GM13976 (cell line): ENCODE data around the gene UPF3B.
A peak's percentile ranks its signal among the peaks of the same experiment; 100 is the strongest.

Source experiments
- DNase-seq: peaks from one replicate; pipeline ENCODE4 v3.0.0; 2012; ENCODE audit warnings: low spot score
- in situ Hi-C: fragments of 300-500 bp; cut with MboI; formaldehyde crosslinking; loops from one replicate; pipeline ENCODE4 v1.12.0; 2022; ENCODE audit warnings: low sequenced_read_pairs, mixed read lengths, inconsistent platforms; ENCODE audit not compliant: unreplicated experiment
- TF ChIP-seq, protein P1 (sequence below): IDR thresholded peaks from 2 replicates; pipeline ENCODE4 v1.5.1; 2012; ENCODE audit warnings: borderline replicate concordance, mild to moderate bottlenecking; ENCODE audit not compliant: insufficient read depth; ENCODE audit errors: extremely low read depth, missing control alignments, control extremely low read depth

The UPF3B gene

DNA sequence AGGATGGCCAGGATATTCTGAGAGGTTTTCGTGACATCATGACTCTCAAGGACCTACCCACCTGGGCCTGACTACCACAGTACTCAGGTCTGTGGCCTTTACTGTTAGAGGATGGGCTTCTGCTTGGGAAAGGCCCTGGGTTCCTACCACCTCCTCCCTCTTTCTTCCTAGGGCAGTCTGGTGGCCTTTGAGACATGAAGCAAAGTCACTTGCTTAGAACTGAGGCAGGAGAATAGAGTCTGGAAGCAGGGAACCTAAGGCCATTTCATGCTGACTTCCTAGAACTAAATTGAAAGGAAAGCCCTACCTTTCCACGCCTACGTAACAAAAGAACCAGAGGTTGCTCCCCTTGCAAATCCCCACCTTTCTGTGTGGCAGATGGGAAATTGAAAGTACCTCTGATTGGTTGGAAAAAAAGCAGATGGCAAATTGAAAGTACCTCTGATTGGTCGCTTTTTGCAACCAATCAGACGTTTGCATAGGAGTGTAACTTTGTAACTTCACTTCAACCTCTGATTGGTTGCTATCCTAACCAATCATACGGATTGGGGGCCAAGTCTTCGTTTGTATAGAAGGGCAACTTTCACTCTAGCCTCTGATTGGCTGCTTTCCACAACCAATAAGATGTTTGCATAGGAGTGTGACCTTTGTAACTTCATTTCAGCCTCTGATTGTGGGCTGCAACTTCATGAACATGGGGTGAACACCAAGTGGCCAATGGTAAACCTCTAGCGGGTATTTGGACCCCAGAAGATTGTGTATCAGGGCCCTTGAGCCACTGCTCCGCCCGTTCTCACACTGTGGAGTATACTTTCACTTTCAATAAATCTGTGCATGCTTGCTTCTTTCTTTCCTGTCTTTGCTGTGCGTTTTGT lies 33.0 kb upstream of the UPF3B start:
- in situ Hi-C loops, result no loop called here
- TF ChIP-seq, protein P1, sequence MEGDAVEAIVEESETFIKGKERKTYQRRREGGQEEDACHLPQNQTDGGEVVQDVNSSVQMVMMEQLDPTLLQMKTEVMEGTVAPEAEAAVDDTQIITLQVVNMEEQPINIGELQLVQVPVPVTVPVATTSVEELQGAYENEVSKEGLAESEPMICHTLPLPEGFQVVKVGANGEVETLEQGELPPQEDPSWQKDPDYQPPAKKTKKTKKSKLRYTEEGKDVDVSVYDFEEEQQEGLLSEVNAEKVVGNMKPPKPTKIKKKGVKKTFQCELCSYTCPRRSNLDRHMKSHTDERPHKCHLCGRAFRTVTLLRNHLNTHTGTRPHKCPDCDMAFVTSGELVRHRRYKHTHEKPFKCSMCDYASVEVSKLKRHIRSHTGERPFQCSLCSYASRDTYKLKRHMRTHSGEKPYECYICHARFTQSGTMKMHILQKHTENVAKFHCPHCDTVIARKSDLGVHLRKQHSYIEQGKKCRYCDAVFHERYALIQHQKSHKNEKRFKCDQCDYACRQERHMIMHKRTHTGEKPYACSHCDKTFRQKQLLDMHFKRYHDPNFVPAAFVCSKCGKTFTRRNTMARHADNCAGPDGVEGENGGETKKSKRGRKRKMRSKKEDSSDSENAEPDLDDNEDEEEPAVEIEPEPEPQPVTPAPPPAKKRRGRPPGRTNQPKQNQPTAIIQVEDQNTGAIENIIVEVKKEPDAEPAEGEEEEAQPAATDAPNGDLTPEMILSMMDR, result no peak
- DNase-seq, result no peak

- DNase-seq, result peak; percentile 60
- TF ChIP-seq, protein P1, result peak; percentile 62
- in situ Hi-C loops, result no loop called here
Observed at GRCh38 chrX:119880552-119881437, 28.0 kb upstream of the UPF3B start.

GRCh38 chrX:119880076-119880475 lies 27.3 kb upstream of the UPF3B start:
- DNase-seq, result no peak
- in situ Hi-C loops, result no loop called here
- TF ChIP-seq, protein P1, result no peak

GRCh38 chrX:119878740-119879139 lies 26.0 kb upstream of the UPF3B start:
- no peak for DNase-seq
- in situ Hi-C loops, result no loop called here
- TF ChIP-seq, protein P1, result no peak

GRCh38 chrX:119871599-119872395 lies 19.0 kb upstream of the UPF3B start, which contains the start of the genes NDUFA1 and RNF113A:
Gene NDUFA1, plus strand, starts transcription at chrX:119871832. Its CDS starts 80 bp downstream, at chrX:119871912.
Gene RNF113A, minus strand, starts transcription at chrX:119871733. Its CDS starts 120 bp downstream, at chrX:119871613.
- in situ Hi-C loops, result no loop called here
- DNase-seq, result peak; percentile 87
- TF ChIP-seq, protein P1, result no peak

GRCh38 chrX:119871245-119871598 lies 18.5 kb upstream of the UPF3B start:
- DNase-seq, result no peak
- in situ Hi-C loops, result no loop called here
- TF ChIP-seq, protein P1, result no peak
